DMS153 (cell line): ENCODE data around the gene ZCCHC10.
"Not testable (repeated sequence)": the region's sequence is repeated elsewhere in the genome, so short reads cannot be mapped to it uniquely, and the experiment has no call there.

Source experiments
- DNase-seq: peaks from one replicate; lab custom pipeline; 2025; lab: John Stamatoyannopoulos, UW

ZCCHC10 gene

DNA sequence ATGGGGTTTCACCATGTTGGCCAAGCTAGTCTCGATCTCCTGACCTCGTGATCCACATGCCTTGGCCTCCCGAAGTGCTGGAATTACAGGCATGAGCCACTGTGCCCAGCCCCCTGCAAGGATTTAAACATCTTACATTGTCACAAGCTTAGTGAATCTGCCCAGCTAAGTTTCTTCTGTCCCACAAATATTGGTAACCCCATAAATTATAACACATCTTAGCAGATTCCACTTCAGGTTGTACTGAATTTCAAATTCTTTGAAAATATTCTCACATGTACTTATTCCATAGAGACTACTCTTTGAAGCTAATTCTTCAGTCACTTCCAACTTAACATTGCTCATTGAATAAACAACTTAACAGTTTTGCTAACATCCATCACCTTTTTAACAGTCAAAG lies 49.5 kb downstream of the ZCCHC10 start:
- no peak for DNase-seq

DNA sequence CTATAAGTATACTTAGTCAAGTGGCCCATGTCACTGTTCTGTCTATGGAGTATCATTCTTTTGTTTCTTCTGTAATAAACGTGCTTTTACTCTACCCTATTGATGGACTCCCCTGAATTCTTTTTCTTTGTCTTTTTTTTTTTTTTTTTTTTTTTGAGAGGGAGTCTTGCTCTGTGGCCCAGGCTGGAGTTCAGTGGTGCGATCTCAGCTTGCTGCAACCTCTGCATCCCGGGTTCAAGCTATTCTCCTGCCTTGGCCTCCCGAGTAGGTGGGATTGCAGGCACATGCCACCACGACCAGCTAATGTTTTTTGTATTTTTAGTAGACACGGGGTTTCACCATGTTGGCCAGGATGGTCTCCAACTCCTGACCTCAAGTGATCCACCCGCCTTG lies 53.9 kb downstream of the ZCCHC10 start:
- DNase-seq: not testable (repeated sequence)

GRCh38 chr5:132971483-132972435 lies 54.6 kb downstream of the ZCCHC10 start:
- no peak for DNase-seq

GRCh38 chr5:132965120-132965519 lies 61.2 kb downstream of the ZCCHC10 start:
- no peak for DNase-seq

- peak; percentile 69 for DNase-seq
Observed at GRCh38 chr5:132963171-132964104, 62.9 kb downstream of the ZCCHC10 start, which contains the start of gene AFF4. Gene AFF4, minus strand, starts transcription at chr5:132963634. Its CDS starts 26,445 bp downstream, at chr5:132937189.

DNA sequence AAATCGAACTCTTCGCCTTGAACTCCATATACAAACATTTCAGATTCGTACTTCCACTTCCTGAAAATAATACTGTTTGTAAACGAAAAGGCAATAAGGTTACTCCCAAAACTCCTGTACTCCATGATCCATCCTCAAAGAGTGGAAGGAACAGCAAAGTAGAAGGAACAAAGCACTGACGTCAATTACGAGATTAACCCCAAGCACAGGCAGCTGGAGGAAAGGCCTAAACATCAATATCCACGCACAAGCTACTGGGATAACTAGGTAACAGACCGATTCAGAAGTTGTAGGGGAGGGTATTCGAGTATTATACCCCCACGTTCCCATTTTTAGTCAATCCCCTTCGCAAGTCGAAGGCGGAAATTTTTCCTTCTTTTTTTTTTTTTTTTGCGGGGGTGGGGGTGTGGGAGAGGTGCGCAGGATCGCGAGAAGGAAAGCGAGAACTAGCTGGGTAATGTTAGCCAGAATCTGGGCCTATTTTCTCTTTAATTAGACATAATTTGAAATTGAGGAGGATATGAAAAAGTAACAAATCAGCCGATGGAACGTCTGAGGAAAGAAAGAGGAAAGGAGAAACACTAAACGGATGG lies 63.8 kb downstream of the ZCCHC10 start:
- peak; percentile 9 for DNase-seq

DNA sequence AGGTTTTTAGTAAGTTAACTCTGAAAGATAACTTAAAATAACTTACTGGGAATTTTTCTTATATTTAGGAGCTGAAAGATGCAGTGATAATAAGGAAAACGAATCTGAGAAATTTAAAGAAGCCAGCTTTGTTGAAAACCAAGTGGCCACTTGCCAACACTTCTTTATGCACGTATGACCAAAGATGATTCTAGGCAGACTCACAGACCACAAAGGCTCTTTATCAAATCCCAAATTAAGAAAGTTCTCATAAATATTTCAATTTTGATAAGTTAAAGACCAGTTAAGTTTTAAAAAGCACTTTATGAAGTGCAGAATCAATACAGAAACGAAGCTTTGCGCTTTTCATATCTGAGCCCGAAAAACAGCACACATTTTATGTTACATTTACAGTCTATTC lies 64.5 kb downstream of the ZCCHC10 start:
- DNase-seq: no peak

DNA sequence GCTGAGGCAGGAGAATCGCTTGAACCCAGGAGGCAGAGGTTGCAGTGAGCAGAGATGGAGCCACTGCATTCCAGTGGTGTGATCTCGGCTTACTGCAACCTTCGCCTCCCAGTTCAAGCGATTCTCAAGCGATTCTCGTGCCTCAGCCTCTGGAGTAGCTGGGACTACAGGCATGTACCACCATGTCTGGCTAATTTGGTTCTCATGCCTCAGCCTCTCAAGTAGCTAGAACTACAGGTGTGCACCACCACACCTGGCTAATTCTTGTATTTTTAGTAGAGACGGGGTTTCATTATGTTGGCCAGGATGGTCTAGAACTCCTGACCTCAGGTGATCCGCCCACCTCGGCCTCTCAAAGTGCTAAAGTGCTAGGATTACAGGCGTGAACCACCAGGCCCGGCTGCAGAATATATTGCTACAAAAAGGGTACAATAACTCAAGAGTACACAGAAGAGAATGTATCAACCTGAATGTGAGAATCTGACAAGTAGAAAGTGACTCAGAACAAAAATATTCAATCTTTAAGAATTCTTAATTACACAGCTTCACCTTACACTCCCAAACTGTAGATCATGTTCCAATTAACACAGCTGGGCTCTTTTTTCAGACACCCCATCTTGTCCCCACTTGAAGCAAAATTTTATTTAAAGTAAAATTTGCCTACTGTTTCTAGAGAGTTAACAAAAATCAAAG lies 65.1 kb downstream of the ZCCHC10 start:
- DNase-seq: not testable (repeated sequence)

DNA sequence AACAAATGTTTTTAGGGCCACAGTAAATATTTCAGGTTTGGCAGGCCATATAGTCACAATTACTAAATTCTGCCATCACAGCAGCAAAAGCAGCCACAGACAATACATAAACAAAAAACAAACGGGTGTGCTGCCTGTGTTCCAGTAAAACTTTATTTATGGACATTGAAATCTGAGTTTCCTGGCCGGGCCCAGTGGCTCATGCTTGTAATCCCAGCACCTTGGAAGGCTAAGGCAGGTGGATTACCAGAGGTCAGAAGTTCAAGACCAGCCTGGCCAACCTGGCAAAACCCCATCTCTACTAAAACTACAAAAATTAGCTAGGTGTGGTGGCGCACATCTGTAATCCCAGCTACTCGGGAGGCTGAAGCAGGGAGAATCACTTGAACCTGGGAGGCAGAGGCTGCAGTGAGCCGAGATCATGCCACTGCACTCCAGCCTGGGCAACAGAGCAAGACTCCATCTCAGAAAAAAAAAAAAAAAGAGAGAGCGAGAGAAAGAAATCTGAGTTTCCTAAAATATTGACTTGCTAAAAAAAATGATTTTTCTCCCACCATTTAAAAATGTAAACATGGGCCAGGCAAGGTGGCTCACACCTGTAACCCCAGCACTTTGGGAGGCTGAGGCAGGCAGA lies 70.1 kb downstream of the ZCCHC10 start:
- DNase-seq: not testable (repeated sequence)

- DNase-seq: no peak
Observed at GRCh38 chr5:132953710-132954109, 72.6 kb downstream of the ZCCHC10 start.

DNA sequence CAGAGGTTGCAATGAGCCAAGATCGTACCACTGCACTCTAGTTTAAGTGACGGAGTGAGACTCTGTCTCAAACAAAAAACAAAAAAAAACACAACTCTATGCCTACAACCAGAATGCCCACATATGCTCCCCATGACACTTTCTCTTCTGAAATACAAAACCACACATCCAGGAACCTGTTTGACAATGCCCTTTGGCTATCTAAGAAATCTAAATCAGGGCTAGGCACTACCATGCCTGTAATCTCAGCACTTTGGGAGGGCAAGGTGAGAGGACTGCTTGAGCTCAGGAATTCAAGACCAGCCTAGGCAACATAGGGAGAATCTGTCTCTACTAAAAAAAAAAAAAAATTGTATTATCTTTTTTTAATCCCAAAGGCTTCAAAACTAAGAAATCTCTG lies 73.5 kb downstream of the ZCCHC10 start:
- DNase-seq: no peak

GRCh38 chr5:132951897-132952296 lies 74.5 kb downstream of the ZCCHC10 start:
- no peak for DNase-seq

GRCh38 chr5:132949136-132949535 lies 77.2 kb downstream of the ZCCHC10 start:
- no peak for DNase-seq

- no peak for DNase-seq
Observed at GRCh38 chr5:132947671-132948070, 78.7 kb downstream of the ZCCHC10 start.
